Fibroblast of villous mesenchyme (primary cell): ENCODE results near the gene CHRNE. TPM values are rescaled to one million over a fixed set of nuclear protein-coding genes. Genes with fewer than 3 reads are reported as not detected.
"Not testable (repeated sequence)": the region's sequence is repeated elsewhere in the genome, so short reads cannot be mapped to it uniquely, and the experiment has no call there.

Experiments used
- DNase-seq: peaks from one replicate; pipeline ENCODE4 v3.0.0-alpha.2; 2010; ENCODE audit warnings: low read depth
- H3K4me3 ChIP-seq: 2 replicates; pipeline ENCODE4 v1.5.1; 2011; ENCODE audit warnings: low read depth, mild to moderate bottlenecking, low read length
- CTCF ChIP-seq: IDR thresholded peaks from 2 replicates; pipeline ENCODE4 v1.5.1; 2012; ENCODE audit warnings: low read depth, mild to moderate bottlenecking, low read length; ENCODE audit not compliant: insufficient read depth
- total RNA-seq: library from RNA; depleted of rRNA; stranded (reverse); fragments of >200 nt; gene quantifications from 2 replicates; pipeline ENCODE4 v1.2.3, GENCODE V29; 2012

CHRNE gene
- total RNA-seq, 1 donor, result under 0.01 TPM

- DNase-seq, result peak; percentile 80
- H3K4me3 ChIP-seq, result no peak overlapping the region
- TF ChIP-seq CTCF, result no peak
These were observed 17.6 kb upstream of the CHRNE start for GRCh38 chr17:4920351-4921048.

GRCh38 chr17:4919511-4920047 lies 16.7 kb upstream of the CHRNE start:
- no peak overlapping the region for H3K4me3 ChIP-seq
- DNase-seq, result peak; percentile 16
- no peak for TF ChIP-seq CTCF

GRCh38 chr17:4914551-4914950 lies 11.7 kb upstream of the CHRNE start:
- not testable (repeated sequence) for H3K4me3 ChIP-seq, DNase-seq

- DNase-seq, result no peak
- no peak overlapping the region for H3K4me3 ChIP-seq
- TF ChIP-seq CTCF, result no peak
These were observed 11.1 kb upstream of the CHRNE start for GRCh38 chr17:4913994-4914393.

- H3K4me3 ChIP-seq, result no peak overlapping the region
- TF ChIP-seq CTCF, result peak; percentile 91
- peak; percentile 96 for DNase-seq
These were observed 6.0 kb upstream of the CHRNE start for GRCh38 chr17:4908711-4909496.

- H3K4me3 ChIP-seq, result no peak overlapping the region
- TF ChIP-seq CTCF, result no peak
- no peak for DNase-seq
These were observed 5.4 kb upstream of the CHRNE start for GRCh38 chr17:4908301-4908700.

- DNase-seq, result not testable (repeated sequence)
These were observed 3.7 kb upstream of the CHRNE start for GRCh38 chr17:4906642-4907041.

More at GRCh38 chr17:4906642-4907041, 3.7 kb upstream of the CHRNE start:
- H3K4me3 ChIP-seq, result not testable (repeated sequence)
